Measurements from ENCODE around the gene FAM83D.

DNA sequence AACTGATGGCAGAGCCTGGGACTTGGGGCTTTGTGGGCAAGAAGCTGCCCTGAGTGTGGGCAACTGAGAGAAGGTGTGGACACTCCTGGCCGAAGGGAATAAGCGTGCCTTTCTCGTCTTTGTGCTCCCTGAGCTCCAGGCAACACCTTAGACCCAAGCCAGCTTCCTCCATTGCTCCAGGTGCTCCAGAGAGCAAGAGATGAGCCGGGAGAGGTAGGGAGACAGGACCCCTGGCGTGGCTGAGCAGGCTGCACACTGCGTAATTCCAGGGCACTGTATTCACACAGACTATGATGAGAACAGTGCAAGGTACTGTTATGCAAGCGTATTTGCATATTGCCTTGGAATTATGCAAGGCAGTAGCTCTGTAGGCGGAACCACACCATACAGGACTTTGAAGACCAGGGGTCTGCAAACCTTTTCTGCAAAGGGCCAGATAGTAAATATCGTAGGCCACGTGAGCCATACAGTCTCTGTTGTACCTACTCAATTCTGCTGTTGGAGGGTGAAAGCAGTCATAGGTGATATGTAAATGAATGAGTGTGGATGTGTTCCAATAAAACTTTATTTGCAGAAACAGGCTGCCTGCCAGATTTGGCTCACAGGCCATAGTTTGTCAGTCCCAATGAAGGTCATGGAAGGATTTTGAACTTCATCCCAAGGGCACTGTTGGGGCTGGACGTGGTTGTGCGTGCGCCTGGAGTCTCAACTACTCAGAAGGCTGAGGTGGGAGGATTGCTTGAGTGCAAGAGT is 42.1 kb upstream of the FAM83D start:
- TF ChIP-seq CTCF (IDR thresholded peaks at IDR 0.05) (no peak), EP300 (IDR thresholded peaks at IDR 0.05) (no peak), POLR2AphosphoS5 (IDR thresholded peaks at IDR 0.05) (no peak)

Data from sigmoid colon (tissue), 4 donors.